HepG2 (cell line): ENCODE results near the gene GSTT2B. TPM values are rescaled to one million over a fixed set of nuclear protein-coding genes. Genes with fewer than 3 reads are reported as not detected.
"Not testable (repeated sequence)": the region's sequence is repeated elsewhere in the genome, so short reads cannot be mapped to it uniquely, and the experiment has no call there.

Source experiments
- ATAC-seq: fragments of 200-7000 bp; cut with Tn5 transposase; 3 replicates; pipeline ENCODE4 v1.9.1; 2020; ENCODE audit warnings: mild to moderate bottlenecking, moderate library complexity
- BruUV-seq: library from RNA; stranded (reverse); fragments of 400-500 nt; replicated peaks from 2 replicates; lab custom pipeline; 2021; lab: Mats Ljungman, UMichigan
- CTCF ChIA-PET: fragments of 300-600 bp; formaldehyde crosslinking; extraction: SDS; loops from one replicate; lab custom pipeline; 2021; ENCODE audit warnings: low total read pairs, inconsistent platforms, low intra/inter-chr PET ratio; lab: Yijun Ruan, JAX
- POLR2A ChIA-PET: fragments of 350-600 bp; sonication (Branson Sonifier 250); formaldehyde crosslinking; loops from one replicate; lab custom pipeline; 2020; ENCODE audit warnings: antibody characterized with exemption, inconsistent platforms; lab: Yijun Ruan, JAX
- DNase-seq: peaks from one replicate; pipeline ENCODE4 v3.0.0-alpha.2; 2015; ENCODE audit warnings: low spot score
- FAIRE-seq: peaks from 3 replicates; lab custom pipeline; 2011; peaks lifted over from hg19 to GRCh38; lab: Jason Lieb, UNC
- H2AFZ ChIP-seq: one replicate; pipeline ENCODE4 v1.6.1; 2011; ENCODE audit warnings: low read length, inconsistent platforms
- H3K27ac ChIP-seq: fragments of 300-600 bp; 3 replicates; pipeline ENCODE4 v1.8.0; 2011; ENCODE audit warnings: mixed run types, mild to moderate bottlenecking, mixed read lengths, low read length, inconsistent platforms; ENCODE audit not compliant: insufficient read depth; ENCODE audit errors: extremely low read length
- H3K27me3 ChIP-seq, 2 experiments: fragments of 200-600 bp in 1 of 2; 2 replicates in 1 of 2; 3 replicates in 1 of 2; pipeline versions ENCODE4 v1.6.0 to v1.8.0; 2011; ENCODE audit warnings: low read length in 2 of 2, mild to moderate bottlenecking in 2 of 2, moderate library complexity in 2 of 2, inconsistent platforms in 1 of 2; ENCODE audit not compliant: insufficient read depth in 2 of 2, control insufficient read depth in 1 of 2
- H3K36me3 ChIP-seq, 2 experiments: fragments of 200-600 bp in 1 of 2; replicated peaks in 1 of 2; 2 replicates in 1 of 2; 3 replicates in 1 of 2; pipeline versions ENCODE4 v1.5.1 to v1.8.0; 2011; ENCODE audit warnings: low read length in 2 of 2, inconsistent platforms in 1 of 2; ENCODE audit not compliant: insufficient read depth in 2 of 2, control insufficient read depth in 1 of 2
- H3K4me1 ChIP-seq: 2 replicates; pipeline ENCODE4 v1.5.1; 2012; ENCODE audit warnings: low read length, inconsistent platforms; ENCODE audit not compliant: insufficient read depth
- H3K4me2 ChIP-seq: 2 replicates; pipeline ENCODE4 v1.6.0; 2011; ENCODE audit warnings: low read depth, low read length, inconsistent platforms
- H3K4me3 ChIP-seq, 3 experiments: fragments of 200-600 bp in 1 of 3; sonication (generic), shearing (Covaris generic) in 1 of 3; replicated peaks in 1 of 3; 2 replicates each; pipeline ENCODE4 v1.5.1; 2011 to 2016; ENCODE audit warnings: low read length in 3 of 3, inconsistent platforms in 2 of 3, low read depth in 2 of 3, mild to moderate bottlenecking in 2 of 3, control low read depth in 1 of 3, mixed read lengths in 1 of 3; ENCODE audit not compliant: insufficient read depth in 1 of 3
- H3K79me2 ChIP-seq: one replicate; pipeline ENCODE4 v1.6.1; 2011; ENCODE audit warnings: low read length, inconsistent platforms; ENCODE audit not compliant: insufficient read depth
- H3K9ac ChIP-seq: 2 replicates; pipeline ENCODE4 v1.6.0; 2011; ENCODE audit warnings: mild to moderate bottlenecking, low read depth, low read length, inconsistent platforms; ENCODE audit not compliant: insufficient read depth
- H3K9me3 ChIP-seq: 2 replicates; pipeline ENCODE4 v1.5.1; 2012; ENCODE audit warnings: mild to moderate bottlenecking, low read length
- H4K20me1 ChIP-seq: 2 replicates; pipeline ENCODE4 v1.6.0; 2011; ENCODE audit warnings: inconsistent platforms, mild to moderate bottlenecking, low read length, moderate library complexity; ENCODE audit not compliant: insufficient read depth
- WGBS: methylation state at CpG from one replicate; pipeline ENCODE4 v1.1.6; 2017; ENCODE audit warnings: low lambda C conversion rate; 5-methylcytosine and 5-hydroxymethylcytosine counted together
- in situ Hi-C: cut with HindIII; loops from 2 replicates; pipeline ENCODE4 v1.10.0; 2017; ENCODE audit warnings: low pct_unique_long_range_greater_than_20kb; ENCODE audit not compliant: extremely low pct_ligation_motif_present
- intact Hi-C: fragments of 100-400 bp; cut with micrococcal nuclease; formaldehyde crosslinking; loops from one replicate; pipeline ENCODE4 v1.10.0; 2022; ENCODE audit not compliant: unreplicated experiment
- polyA plus RNA-seq, 8 experiments: library from polyadenylated mRNA; depleted of rRNA in 3 of 8; stranded (reverse) in 7 of 8; unstranded in 1 of 8; fragments of >200 nt; fragmentation: Illumina TruSeq in 4 of 8; extraction: Trizol in 4 of 8; gene quantifications; 2 replicates each; pipeline versions ENCODE4 v1.2.1 to v1.2.3, GENCODE V29; 2011 to 2016; ENCODE audit warnings: low read depth in 4 of 8, missing spikeins in 1 of 8, mixed read lengths in 1 of 8; ENCODE audit not compliant: insufficient read depth in 1 of 8
- total RNA-seq, 5 experiments: library from RNA; depleted of rRNA; stranded (reverse); fragments of >200 nt; fragmentation: Illumina TruSeq; extraction: Trizol; gene quantifications; 2 replicates each; pipeline ENCODE4 v1.2.3, GENCODE V29; 2016; ENCODE audit warnings: low read depth in 1 of 5

The GSTT2B gene
- total and polyA plus RNA-seq, 2 of the 13 experiments (the other 11 are each of a cell fraction or from before 2014, with no cell fraction given), result 1.5 to 3.9 TPM

- H3K9me3 ChIP-seq, H3K27me3 ChIP-seq, H4K20me1 ChIP-seq, H3K27ac ChIP-seq, in situ Hi-C loops, H3K4me3 ChIP-seq, DNase-seq, CTCF ChIA-PET, BruUV-seq, H3K9ac ChIP-seq, H3K4me2 ChIP-seq, POLR2A ChIA-PET, ATAC-seq, H3K36me3 ChIP-seq, H2AFZ ChIP-seq, FAIRE-seq, H3K79me2 ChIP-seq, H3K4me1 ChIP-seq: not testable (repeated sequence)
- WGBS, result 71% methylated on average over 18 of the region's 18 CpGs
- intact Hi-C loops, result loop anchor here (10.0 kb wide), 1 partner anchor 295 kb away; the partner anchor contains the start of gene GGT5
Observed at GRCh38 chr22:23949764-23950163, 11.2 kb downstream of the GSTT2B start.

DNA sequence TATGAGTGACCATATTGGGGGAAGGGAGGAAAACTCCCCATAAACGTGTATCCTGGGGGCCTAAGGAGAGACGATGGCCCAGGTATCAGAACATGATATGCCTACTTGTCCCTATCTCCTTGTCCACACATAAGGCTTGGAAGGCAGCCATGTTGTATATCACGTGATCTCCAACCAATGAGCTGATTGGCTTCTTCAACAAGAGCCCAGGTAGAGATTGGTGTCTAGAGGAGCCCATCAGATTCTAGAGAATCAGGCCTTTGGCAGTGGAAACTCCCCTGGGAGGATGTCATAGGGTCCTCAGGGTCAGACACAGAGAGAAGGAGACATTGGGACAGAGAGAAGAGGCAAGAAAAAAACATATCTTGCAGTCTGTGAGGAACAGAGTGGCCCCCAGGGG lies 13.6 kb downstream of the GSTT2B start:
- DNase-seq, intact Hi-C loops, H3K27ac ChIP-seq, in situ Hi-C loops, H3K4me3 ChIP-seq, POLR2A ChIA-PET, H3K4me2 ChIP-seq, H3K27me3 ChIP-seq, H3K79me2 ChIP-seq, CTCF ChIA-PET, ATAC-seq, FAIRE-seq, H3K36me3 ChIP-seq, H3K9ac ChIP-seq, BruUV-seq, H3K9me3 ChIP-seq, H2AFZ ChIP-seq, H4K20me1 ChIP-seq, H3K4me1 ChIP-seq: not testable (repeated sequence)
- no CpG with 5 or more reads among the region's 3 CpGs for WGBS

- FAIRE-seq, H3K9me3 ChIP-seq, H3K27me3 ChIP-seq, H4K20me1 ChIP-seq, CTCF ChIA-PET, H3K4me3 ChIP-seq, DNase-seq, in situ Hi-C loops, H3K36me3 ChIP-seq, POLR2A ChIA-PET, H3K9ac ChIP-seq, H3K4me2 ChIP-seq, BruUV-seq, H3K79me2 ChIP-seq, H2AFZ ChIP-seq, intact Hi-C loops, H3K27ac ChIP-seq: not testable (repeated sequence)
- peak; percentile 32; the same call in 1 of the 3 replicates for ATAC-seq
- H3K4me1 ChIP-seq, result peaks cover 18% of the 10 kb centered on the region
- 17% methylated on average over 3 of the region's 14 CpGs for WGBS
Observed at GRCh38 chr22:23940166-23940565, 20.8 kb downstream of the GSTT2B start.
